Raji (cell line): ENCODE data around the gene C19orf85.

ENCODE experiments used
- POLR2A ChIP-seq: IDR thresholded peaks from 2 replicates; pipeline ENCODE4 v1.6.1; 2011; ENCODE audit warnings: low read depth, low read length, control low read depth; ENCODE audit not compliant: insufficient read depth

Gene C19orf85

DNA sequence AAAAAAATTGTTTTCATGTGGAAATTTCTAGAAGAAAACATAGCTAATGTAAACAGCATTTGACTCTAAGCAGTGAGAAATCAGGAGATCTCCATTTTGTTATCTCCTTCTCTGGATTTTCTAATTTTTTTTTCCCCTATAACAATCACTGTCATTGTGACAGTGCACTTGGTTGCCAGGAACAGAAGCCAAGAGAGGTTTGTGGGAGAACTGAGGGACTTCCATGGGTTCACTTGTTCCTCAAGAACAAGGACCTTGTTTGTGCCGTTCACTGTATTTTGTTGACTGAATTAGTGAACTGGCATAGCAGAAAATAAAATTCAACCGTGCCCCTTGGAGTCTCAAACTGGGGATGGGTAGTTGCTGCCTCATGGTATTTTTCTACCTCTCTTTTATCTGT lies 38.5 kb downstream of the C19orf85 start:
- no peak for TF ChIP-seq POLR2A

DNA sequence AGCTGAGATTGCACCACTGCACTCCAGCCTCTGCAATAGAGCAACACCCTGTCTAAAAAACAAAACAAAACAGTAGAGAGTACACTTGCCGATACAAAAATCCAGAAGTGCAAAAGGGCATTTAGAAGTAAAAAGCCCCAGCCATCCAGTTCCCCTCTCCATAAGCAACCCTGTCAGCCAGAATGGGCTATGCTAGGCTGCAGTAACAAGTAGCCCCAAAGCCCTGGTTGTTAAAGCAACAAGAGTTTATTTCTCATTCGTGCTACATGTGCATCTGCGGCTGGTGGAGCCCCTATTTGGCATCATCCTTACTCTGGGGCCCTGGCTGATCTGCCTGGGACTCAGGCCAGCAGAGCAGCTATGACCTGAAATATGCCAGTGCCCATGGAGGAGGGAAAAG lies 40.0 kb downstream of the C19orf85 start:
- no peak for TF ChIP-seq POLR2A

DNA sequence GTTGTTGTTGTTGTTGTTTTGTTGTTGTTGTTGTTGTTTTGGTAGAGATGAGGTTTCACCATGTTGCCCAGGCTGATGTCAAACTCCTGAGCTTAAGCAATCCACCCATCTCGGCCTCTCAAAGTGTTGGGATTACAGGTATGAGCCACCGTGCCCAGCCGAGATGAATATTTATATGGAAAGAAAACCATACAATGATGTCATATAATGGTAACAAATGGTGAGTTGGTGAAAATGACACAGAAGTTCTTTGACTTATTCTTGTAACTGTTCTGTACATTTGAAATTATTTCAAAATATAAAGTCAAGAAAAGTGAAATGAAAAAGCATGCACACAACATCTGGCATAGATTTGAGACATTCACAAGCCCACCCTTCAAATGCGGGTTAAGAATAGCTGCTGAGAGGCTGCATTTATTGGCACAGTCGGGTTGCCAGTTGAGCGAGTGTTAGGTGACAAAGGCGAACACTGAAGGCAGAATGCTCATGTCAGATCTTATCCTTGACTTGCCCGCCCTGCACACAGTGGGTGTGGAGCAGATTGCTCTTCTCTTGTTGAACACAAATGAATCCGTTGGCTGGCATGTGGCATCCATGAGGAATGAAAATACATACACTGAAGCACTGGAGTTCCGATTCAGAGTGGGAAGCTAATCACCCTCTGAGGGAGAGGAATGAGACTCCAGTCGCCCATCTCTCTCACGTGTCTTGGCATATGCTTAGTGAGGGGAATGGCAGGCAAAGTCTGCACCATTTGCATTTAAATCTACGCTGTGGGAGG lies 41.1 kb downstream of the C19orf85 start:
- TF ChIP-seq POLR2A: no peak

DNA sequence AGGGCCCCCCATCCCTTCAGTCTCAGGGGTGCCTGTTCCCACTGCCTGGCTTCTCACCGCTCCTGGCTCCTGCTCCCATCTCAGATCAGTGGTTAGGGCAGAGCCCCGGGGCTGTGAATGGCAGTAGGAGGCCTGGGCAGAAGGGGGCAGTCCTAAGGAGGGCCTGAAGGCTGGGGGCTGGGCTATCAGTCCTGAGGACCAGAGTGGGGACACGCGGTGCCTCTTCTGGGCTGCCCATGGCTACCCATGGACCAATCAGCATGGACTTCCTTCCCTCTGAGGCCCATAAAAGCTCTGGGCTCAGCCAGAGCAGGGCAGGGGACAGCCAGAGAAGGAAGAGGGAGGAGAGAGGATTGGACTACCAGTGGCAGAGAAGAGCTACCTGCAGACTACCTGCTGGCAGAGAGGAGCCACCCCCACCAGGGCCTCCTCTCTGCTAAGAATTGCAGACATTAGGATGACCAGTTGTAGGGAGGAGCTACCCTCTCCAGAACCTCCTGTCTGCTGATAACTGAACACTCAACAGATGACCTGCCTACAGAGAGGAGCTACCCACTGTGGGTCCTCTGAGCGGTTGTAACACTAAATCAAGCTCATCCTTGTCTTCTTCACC lies 44.8 kb downstream of the C19orf85 start:
- no peak for TF ChIP-seq POLR2A

DNA sequence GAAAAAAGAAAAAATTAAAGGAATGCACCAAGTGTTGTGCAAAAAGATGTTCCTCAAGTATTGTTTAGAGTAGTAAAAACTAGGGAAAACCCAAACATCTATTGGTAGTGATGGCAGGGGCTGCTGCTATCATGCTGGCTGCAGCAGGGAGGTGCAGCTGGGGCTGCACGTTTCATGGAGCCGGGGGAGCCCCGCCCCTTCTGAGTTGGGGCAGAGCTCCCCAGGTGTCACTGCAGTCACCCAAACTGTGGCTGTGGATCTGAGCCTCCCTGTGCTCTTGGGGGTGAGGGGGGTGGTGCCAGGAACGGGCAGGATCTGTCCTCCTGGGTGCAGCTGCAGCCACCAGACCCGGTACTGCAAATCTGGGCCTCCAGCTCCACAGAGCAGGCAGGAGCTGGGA lies 45.4 kb downstream of the C19orf85 start:
- no peak for TF ChIP-seq POLR2A

DNA sequence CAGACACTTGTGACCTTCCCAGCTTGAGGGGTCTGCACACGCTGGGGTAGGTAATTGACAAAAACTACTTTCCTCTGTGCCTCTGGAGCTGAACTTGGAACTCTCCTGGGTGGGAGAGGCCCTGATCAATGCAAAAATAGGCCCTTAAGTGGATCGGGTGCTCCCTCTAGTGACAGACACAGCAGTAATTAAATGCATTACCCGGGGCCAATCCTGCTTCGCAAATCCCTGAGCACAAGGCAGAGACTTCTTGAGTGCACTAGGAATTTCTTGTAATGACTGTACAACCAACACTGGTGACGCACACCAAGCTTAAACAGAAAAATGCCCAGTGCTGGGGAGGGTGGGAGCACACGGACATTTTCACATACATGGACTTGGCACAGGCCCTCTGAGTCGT lies 46.4 kb downstream of the C19orf85 start:
- TF ChIP-seq POLR2A: no peak
